ENCODE data around the gene AKT1S1.

- no peak for TF ChIP-seq GATA2 (IDR thresholded peaks at IDR 0.05; ENCODE audit: low read depth, low read length)
- no peak for TF ChIP-seq GATA3 (IDR thresholded peaks at IDR 0.05; ENCODE audit: low read depth, low read length)
These were observed 43.6 kb downstream of the AKT1S1 start for GRCh38 chr19:49833599-49833998.
